Transverse colon (tissue), 4 donors: ENCODE results near the gene CLEC4F.

ENCODE experiments used
- POLR2A ChIP-seq: fragments of 450-650 bp; IDR thresholded peaks from one replicate; pipeline ENCODE4 v1.6.1; 2016; ENCODE audit warnings: antibody characterized with exemption, mild to moderate bottlenecking, moderate library complexity
- POLR2AphosphoS5 ChIP-seq, 3 donors: sonication (generic); formaldehyde crosslinking; IDR thresholded peaks; one replicate each; pipeline ENCODE4 v1.6.1; 2016; ENCODE audit warnings: antibody characterized with exemption in 3 of 3
- TF ChIP-seq, protein P1 (sequence below), 5 experiments: fragments of 200-600 bp in 3 of 5; fragments of 450-650 bp in 2 of 5; sonication (generic) in 3 of 5; IDR thresholded peaks; 1 replicate in 2 of 5; 2 replicates in 3 of 5; pipeline ENCODE4 v1.5.1; 2016 to 2017; ENCODE audit warnings: antibody characterized with exemption in 5 of 5, inconsistent platforms in 3 of 5, mild to moderate bottlenecking in 2 of 5, moderate library complexity in 1 of 5

DNA sequence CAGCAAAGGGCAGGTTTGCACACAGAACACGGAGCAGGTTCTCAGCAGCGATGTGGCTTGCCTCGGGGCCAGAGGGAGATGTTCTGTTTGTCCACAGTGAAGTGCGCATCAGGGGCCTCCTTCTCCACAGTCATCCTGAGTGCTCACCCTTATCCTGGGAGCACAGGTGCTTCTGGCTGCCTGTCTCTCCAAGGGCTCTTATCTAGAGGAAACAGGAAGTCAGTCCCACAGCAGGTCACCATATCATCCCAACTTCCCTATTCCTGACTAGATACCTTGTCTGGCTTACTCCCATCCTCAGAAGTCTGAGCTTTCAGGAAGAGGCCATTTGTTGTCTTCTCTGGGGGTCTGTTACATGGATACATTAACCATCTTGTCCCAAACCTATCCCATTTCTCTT, 15.2 kb upstream of the CLEC4F start, which contains the start of gene CD207:
- TF ChIP-seq, protein P1, sequence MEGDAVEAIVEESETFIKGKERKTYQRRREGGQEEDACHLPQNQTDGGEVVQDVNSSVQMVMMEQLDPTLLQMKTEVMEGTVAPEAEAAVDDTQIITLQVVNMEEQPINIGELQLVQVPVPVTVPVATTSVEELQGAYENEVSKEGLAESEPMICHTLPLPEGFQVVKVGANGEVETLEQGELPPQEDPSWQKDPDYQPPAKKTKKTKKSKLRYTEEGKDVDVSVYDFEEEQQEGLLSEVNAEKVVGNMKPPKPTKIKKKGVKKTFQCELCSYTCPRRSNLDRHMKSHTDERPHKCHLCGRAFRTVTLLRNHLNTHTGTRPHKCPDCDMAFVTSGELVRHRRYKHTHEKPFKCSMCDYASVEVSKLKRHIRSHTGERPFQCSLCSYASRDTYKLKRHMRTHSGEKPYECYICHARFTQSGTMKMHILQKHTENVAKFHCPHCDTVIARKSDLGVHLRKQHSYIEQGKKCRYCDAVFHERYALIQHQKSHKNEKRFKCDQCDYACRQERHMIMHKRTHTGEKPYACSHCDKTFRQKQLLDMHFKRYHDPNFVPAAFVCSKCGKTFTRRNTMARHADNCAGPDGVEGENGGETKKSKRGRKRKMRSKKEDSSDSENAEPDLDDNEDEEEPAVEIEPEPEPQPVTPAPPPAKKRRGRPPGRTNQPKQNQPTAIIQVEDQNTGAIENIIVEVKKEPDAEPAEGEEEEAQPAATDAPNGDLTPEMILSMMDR (IDR thresholded peaks at IDR 0.05) = no peak
- TF ChIP-seq POLR2AphosphoS5 (IDR thresholded peaks at IDR 0.05) (no peak), POLR2A (no peak)
